Uterus (tissue), 2 donors: ENCODE results near the gene ITIH2.

Experiments used
- CTCF ChIP-seq, 4 experiments: fragments of 200-600 bp in 2 of 4; fragments of 450-650 bp in 2 of 4; sonication (generic) in 2 of 4; IDR thresholded peaks; one replicate each; pipeline ENCODE4 v1.5.1; 2016 to 2019; ENCODE audit warnings: antibody characterized with exemption in 4 of 4, mild to moderate bottlenecking in 2 of 4, moderate library complexity in 1 of 4
- POLR2A ChIP-seq, 2 donors: fragments of 450-650 bp; IDR thresholded peaks; one replicate each; pipeline ENCODE4 v1.6.1; 2016; ENCODE audit warnings: antibody characterized with exemption in 2 of 2, mild to moderate bottlenecking in 1 of 2, moderate library complexity in 1 of 2

GRCh38 chr10:7797582-7797981, 94.5 kb downstream of the ITIH2 start:
- no peak for TF ChIP-seq CTCF (IDR thresholded peaks at IDR 0.05)
- no peak for TF ChIP-seq POLR2A (IDR thresholded peaks at IDR 0.05)
